HUES64 (cell line): ENCODE measurements around the gene LPCAT2.

Experiments used
- H3K27ac ChIP-seq: 2 replicates; pipeline ENCODE4 v1.7.0; 2013; ENCODE audit warnings: low read depth, low read length, inconsistent platforms
- H3K27me3 ChIP-seq: 2 replicates; pipeline ENCODE4 v1.6.1; 2013; ENCODE audit warnings: mild to moderate bottlenecking, low read length; ENCODE audit not compliant: insufficient read depth
- H3K36me3 ChIP-seq: 2 replicates; pipeline ENCODE4 v1.6.1; 2013; ENCODE audit warnings: mild to moderate bottlenecking, low read length; ENCODE audit not compliant: insufficient read depth
- H3K4me1 ChIP-seq: 2 replicates; pipeline ENCODE4 v1.6.1; 2013; ENCODE audit warnings: mild to moderate bottlenecking, low read length, moderate library complexity; ENCODE audit not compliant: insufficient read depth
- H3K4me3 ChIP-seq: 2 replicates; pipeline ENCODE4 v1.5.1; 2013; ENCODE audit warnings: mild to moderate bottlenecking, low read length, moderate library complexity
- H3K9ac ChIP-seq: 2 replicates; pipeline ENCODE4 v1.6.1; 2013; ENCODE audit warnings: mild to moderate bottlenecking, low read depth, low read length
- H3K9me3 ChIP-seq: 2 replicates; pipeline ENCODE4 v1.6.1; 2013; ENCODE audit warnings: low read depth, low read length; ENCODE audit not compliant: insufficient read depth
- WGBS: fragments of 150-250, 120-280 bp; methylation state at CpG from one replicate; pipeline ENCODE4 v1.1.7; 2013; ENCODE audit warnings: missing lambda C conversion rate; 5-methylcytosine and 5-hydroxymethylcytosine counted together

Gene LPCAT2

DNA sequence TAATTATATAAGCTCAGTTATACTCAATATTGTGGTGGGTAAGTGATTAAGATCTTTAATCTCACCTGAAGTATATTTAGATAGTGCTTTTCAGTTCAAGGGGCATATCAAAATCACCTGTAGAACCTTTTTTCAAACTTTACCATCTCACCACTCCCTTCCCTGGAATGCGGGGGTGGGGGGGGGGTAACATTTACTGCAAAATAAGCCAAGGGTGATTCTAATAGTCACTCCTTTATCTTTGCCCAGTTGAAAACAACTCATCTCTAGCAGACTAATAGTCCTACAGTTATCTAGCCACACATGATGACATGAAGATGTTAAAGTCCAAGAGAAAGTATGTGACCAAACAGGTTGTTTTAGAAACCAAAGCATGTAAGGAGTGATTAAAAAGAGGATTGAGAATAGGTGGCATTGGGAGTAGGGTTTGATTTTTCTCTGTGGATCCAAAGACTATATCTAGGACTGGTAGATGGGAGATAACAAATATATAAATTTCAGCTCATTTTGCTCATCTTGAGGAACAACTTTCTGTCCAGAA lies 21.5 kb downstream of the LPCAT2 start:
- Histone ChIP-seq H3K27ac (no peak overlapping the region), H3K4me1 (no peaks in the 10 kb centered on the region), H3K27me3 (no peaks in the 10 kb centered on the region), H3K9ac (no peak overlapping the region), H3K9me3 (no peaks in the 10 kb centered on the region), H3K36me3 (peaks cover 14% of the 10 kb centered on the region; the same call in 1 of the 2 replicates), H3K4me3 (no peak overlapping the region)
- WGBS: no CpG with 5 or more reads among the region's 1 CpG

DNA sequence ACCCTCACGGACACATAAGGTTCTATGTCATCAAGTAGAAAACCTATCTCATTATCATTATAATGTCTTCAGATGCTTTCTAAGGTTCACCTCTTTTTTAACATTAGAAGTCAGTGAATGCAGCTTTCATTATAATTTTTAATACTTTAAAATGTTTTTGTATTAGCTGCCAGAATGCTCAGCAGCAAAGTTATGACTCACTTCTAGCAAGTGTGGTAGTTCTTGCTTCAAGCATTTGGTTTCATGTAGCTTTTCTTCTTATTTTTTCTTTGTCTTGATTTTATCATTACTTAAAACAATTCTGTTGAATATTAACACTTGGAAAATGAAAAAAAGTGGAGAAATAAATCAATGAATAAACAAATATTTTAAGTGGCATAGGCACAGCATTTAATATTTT lies 23.4 kb downstream of the LPCAT2 start:
- no peak overlapping the region for H3K4me3 ChIP-seq
- no CpG with 5 or more reads among the region's 1 CpG for WGBS

DNA sequence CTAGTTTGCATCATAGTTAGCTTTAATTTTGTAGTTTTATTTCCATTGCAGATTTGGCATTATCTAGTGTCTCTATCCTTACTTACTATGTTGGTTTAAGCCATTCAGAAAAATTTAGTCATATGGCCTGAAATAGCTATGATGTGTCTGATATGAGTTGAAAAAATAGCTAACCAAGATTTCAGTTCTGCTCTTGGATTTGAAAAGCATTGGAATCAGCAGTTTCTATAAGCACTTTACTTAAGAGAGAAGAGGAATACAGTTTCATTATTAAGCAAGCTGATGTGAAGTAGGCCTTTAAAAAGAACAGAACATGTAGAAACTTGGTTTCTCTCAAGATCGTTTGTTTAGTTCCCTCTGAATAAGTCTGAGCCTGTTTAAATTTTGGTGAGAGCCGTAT lies 25.9 kb downstream of the LPCAT2 start:
- H3K4me3 ChIP-seq: no peak overlapping the region
- WGBS: 91% methylated on average over 2 of the region's 2 CpGs
- H3K4me1 ChIP-seq: no peaks in the 10 kb centered on the region
- no peaks in the 10 kb centered on the region for H3K9me3 ChIP-seq
- H3K27ac ChIP-seq: no peak overlapping the region
- peaks cover 9% of the 10 kb centered on the region; the same call in 1 of the 2 replicates for H3K36me3 ChIP-seq
- no peak overlapping the region for H3K9ac ChIP-seq
- no peaks in the 10 kb centered on the region for H3K27me3 ChIP-seq

More for the DNA sequence above, 23.4 kb downstream of the LPCAT2 start:
- Histone ChIP-seq H3K36me3 (peaks cover 14% of the 10 kb centered on the region; the same call in 1 of the 2 replicates), H3K4me1 (no peaks in the 10 kb centered on the region), H3K9me3 (no peaks in the 10 kb centered on the region), H3K9ac (no peak overlapping the region), H3K27ac (no peak overlapping the region), H3K27me3 (no peaks in the 10 kb centered on the region)

DNA sequence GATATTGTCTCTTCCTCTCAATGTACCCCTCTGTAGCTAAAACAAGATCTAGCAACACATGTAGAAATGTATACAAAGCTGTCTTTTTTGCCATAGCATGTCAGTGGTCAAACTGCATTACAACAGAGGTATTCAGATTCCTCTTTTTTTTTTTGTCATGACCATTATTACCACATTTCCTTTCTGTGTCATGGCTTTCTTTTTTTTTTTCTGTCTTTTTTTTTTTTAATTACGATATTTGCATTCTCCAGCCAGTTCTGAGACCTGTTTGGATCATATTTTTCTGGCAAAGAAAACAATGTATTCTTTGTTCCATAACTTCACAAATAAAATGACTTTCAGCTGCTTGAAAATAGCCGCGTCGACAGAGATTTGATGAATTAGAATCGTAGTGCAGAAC lies 30.2 kb downstream of the LPCAT2 start:
- H3K27me3 ChIP-seq: no peaks in the 10 kb centered on the region
- 100% methylated on average over 1 of the region's 5 CpGs for WGBS
- no peak overlapping the region for H3K4me3 ChIP-seq
- no peak overlapping the region for H3K27ac ChIP-seq
- no peaks in the 10 kb centered on the region for H3K36me3 ChIP-seq
- no peak overlapping the region for H3K9ac ChIP-seq
- no peaks in the 10 kb centered on the region for H3K4me1 ChIP-seq
- H3K9me3 ChIP-seq: no peaks in the 10 kb centered on the region

DNA sequence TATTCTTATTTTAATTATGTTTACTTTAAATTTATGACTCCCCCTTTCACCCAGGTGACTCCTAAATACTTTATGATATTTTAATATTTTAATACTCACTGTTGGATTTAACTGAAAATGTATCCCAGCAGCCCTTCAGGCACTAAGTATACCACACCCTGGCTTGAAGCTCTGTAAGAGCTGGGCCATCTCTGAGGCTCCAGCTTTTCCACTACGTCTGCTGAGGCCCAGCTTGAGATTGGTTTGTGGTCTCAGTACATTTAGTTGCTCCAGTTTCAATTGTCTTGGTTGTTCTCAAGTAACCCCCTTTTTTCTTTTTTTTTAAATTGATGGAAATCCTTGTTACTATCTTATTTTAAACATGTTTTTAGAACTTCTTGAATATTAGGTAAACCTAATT lies 30.6 kb downstream of the LPCAT2 start:
- no peak overlapping the region for H3K4me3 ChIP-seq
- H3K27ac ChIP-seq: no peak overlapping the region
- WGBS: 88% methylated on average over 1 of the region's 1 CpG
- no peaks in the 10 kb centered on the region for H3K36me3 ChIP-seq
- H3K9ac ChIP-seq: no peak overlapping the region
- no peaks in the 10 kb centered on the region for H3K4me1 ChIP-seq
- no peaks in the 10 kb centered on the region for H3K9me3 ChIP-seq
- H3K27me3 ChIP-seq: no peaks in the 10 kb centered on the region

DNA sequence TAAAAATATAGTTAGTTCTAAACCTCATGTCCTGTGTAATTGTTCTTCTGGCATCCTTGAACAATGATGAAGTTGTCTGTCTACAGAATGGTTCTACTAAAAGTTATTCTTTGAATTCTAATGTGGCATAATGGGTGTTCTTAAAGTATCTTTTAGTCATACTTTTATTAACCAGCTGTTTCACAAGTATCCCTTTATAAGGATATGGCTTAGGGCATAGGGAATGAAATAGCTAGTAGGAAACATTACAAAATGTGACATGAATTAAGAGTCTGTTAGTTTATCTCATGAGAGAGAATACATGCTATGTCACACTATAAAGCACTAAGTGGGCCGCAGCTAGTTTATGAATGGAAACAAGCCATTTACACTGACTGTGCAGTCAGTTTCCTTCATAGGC lies 31.3 kb downstream of the LPCAT2 start:
- H3K36me3 ChIP-seq: no peaks in the 10 kb centered on the region
- H3K4me1 ChIP-seq: no peaks in the 10 kb centered on the region
- WGBS: 90% methylated on average over 1 of the region's 1 CpG
- H3K9me3 ChIP-seq: no peaks in the 10 kb centered on the region
- H3K9ac ChIP-seq: no peak overlapping the region
- no peaks in the 10 kb centered on the region for H3K27me3 ChIP-seq
- no peak overlapping the region for H3K27ac ChIP-seq
- no peak overlapping the region for H3K4me3 ChIP-seq

DNA sequence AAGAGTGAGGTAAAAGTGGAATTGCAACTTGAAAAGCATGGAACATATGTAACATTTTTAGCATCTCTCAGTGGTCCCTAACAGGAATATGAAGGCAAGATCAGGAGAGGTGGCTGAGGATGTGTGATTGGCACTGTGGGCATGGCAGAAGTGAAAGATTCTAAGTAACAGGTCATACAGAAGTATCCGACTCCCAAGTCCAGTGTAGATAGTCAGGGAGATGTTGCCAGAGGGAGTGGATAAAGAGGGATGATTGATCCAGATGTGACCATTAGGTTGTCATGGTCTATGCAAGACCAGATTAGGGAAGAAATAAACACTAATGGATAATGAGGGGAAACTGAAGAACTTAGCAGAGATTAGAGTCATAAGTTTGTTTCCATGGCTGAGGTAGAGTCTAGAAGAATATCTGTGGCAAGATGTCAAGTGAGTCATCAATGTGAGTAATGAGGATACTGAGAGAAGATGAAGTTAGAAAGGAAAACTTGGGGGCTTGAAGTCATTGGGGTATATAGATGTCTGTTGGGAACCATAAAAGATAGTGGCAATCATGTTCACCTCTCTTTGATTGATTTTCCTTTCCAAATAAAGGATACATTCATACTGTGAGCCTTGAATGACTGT lies 33.7 kb downstream of the LPCAT2 start:
- Histone ChIP-seq H3K36me3 (no peaks in the 10 kb centered on the region), H3K27ac (no peak overlapping the region), H3K4me3 (no peak overlapping the region), H3K27me3 (no peaks in the 10 kb centered on the region), H3K9ac (no peak overlapping the region), H3K4me1 (no peaks in the 10 kb centered on the region), H3K9me3 (no peaks in the 10 kb centered on the region)
- 96% methylated on average over 1 of the region's 1 CpG for WGBS

DNA sequence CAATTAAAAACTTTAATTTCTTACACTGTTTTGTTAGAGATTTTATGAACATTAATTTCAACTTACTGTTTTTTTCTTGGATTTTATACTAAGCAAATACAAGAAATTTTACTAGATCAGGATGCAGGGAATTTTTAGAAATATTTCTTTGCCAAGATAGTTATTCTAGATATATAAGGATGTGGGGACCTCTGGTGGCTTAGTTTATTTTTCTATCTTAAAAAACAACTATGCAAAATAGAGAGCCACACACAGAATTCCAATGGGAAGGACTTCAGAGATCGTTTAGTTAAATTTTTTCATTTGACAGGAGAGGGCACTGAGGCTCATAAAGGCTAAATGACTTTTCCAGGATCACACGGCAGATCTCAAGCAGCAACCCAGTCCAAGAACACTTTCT lies 34.6 kb downstream of the LPCAT2 start:
- Histone ChIP-seq H3K36me3 (no peaks in the 10 kb centered on the region), H3K27me3 (no peaks in the 10 kb centered on the region), H3K4me1 (no peaks in the 10 kb centered on the region), H3K9me3 (no peaks in the 10 kb centered on the region), H3K27ac (no peak overlapping the region), H3K4me3 (no peak overlapping the region), H3K9ac (no peak overlapping the region)
- 67% methylated on average over 2 of the region's 2 CpGs for WGBS

DNA sequence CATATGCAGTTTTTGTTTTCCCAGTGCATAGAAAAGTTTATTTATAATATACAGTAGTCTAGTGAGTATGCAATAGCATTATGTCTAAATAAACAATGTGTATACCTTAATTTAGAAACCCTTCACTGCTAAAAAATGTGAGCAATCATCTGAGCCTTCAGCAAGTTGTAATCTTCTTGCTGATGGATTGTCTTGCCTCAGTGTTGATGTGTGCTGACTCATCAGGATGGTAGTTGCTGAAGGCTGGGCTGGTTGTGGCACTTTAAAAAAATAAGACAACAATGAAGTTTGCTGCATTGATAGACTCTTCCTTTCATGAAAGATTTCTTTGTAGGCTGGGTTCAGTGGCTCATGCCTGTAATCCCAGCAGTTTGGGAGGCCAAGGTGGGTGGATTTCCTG lies 43.7 kb downstream of the LPCAT2 start:
- Histone ChIP-seq H3K27ac (no peak overlapping the region), H3K27me3 (no peaks in the 10 kb centered on the region), H3K4me1 (no peaks in the 10 kb centered on the region; the same call in 1 of the 2 replicates), H3K4me3 (no peak overlapping the region), H3K36me3 (no peaks in the 10 kb centered on the region; the same call in 1 of the 2 replicates), H3K9ac (no peak overlapping the region), H3K9me3 (no peaks in the 10 kb centered on the region)

DNA sequence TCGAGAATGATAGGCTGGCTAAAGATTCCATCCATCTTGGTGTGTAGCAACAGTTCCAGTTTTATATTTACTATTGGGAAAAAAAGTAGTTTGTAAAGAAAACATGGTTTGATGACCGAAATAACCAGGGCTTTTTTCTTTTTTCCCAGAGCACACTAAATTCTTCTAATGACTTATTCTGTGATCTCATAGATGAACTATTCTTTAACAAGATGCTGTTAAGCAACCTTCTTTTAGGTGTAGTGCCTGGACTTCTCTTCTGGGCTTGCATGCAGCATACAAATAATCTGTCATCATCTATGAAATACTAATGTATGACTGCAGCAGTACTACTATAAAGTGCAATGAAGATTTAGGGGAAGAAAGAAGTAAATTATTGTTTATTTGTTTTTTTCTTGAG lies 46.6 kb downstream of the LPCAT2 start:
- Histone ChIP-seq H3K4me3 (no peak overlapping the region), H3K27me3 (no peaks in the 10 kb centered on the region), H3K9me3 (no peaks in the 10 kb centered on the region), H3K4me1 (no peaks in the 10 kb centered on the region; the same call in 1 of the 2 replicates), H3K9ac (no peak overlapping the region), H3K36me3 (no peaks in the 10 kb centered on the region), H3K27ac (no peak overlapping the region)
- 89% methylated on average over 1 of the region's 2 CpGs for WGBS

DNA sequence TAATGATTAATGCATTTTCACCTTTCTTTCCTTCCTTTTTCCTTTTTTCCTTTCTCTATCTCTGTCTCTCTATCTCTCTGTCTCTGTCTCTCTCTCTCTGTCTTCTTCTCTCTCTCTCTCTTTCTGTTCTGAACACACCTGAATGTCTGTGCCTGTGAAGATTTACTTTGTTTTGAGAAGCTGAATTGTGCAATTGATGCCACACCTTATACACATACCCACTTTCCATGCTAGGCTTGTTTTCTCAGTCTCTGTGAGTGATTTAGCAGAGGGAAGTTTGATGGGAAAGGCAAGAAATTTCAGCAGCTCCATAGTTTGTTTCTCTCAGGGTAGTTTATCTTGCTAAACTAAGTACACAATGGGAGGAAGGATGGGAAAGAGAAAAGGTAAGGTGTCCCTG lies 48.3 kb downstream of the LPCAT2 start:
- Histone ChIP-seq H3K9me3 (no peaks in the 10 kb centered on the region), H3K4me1 (no peaks in the 10 kb centered on the region; the same call in 1 of the 2 replicates), H3K27ac (no peak overlapping the region), H3K27me3 (no peaks in the 10 kb centered on the region), H3K9ac (no peak overlapping the region), H3K4me3 (no peak overlapping the region), H3K36me3 (no peaks in the 10 kb centered on the region)

DNA sequence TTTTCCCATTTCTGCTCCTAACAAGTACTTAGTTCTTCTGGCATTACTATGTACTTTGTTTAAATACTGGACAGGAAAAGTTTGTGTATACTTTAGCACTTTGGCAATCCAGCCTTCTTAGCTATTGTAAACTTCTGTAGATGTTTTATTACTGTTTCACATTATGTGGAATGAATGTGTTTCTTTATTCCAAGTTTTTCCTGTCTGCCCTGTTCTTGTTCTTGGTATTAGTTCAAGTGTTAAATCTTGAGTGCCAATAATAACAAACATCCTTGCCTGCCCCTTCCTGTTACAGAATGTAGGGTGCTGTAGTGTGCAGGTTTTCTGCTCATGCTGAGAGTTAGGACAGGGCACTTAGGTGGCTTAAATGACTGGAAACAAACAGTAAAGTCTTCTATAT lies 50.4 kb downstream of the LPCAT2 start:
- no peaks in the 10 kb centered on the region for H3K4me1 ChIP-seq
- H3K36me3 ChIP-seq: no peaks in the 10 kb centered on the region
- no peaks in the 10 kb centered on the region for H3K9me3 ChIP-seq

More for the DNA sequence above, 50.4 kb downstream of the LPCAT2 start:
- H3K27me3 ChIP-seq: no peaks in the 10 kb centered on the region
- H3K27ac ChIP-seq: no peak overlapping the region
- no peak overlapping the region for H3K4me3 ChIP-seq
- H3K9ac ChIP-seq: no peak overlapping the region
